Measurements from ENCODE around the gene PGGHG.

The PGGHG gene

GRCh38 chr11:288478-289397 is at the start of gene PGGHG:
Gene PGGHG (plus strand): TSS chr11:289126. CDS start chr11:289817, 691 bp downstream.
- DNase-seq, result peak in 3 of 56 donors; percentile 34 to 50 (median 38)

GRCh38 chr11:240315-240714 is 48.6 kb upstream of the PGGHG start:
- no peak for DNase-seq

DNA sequence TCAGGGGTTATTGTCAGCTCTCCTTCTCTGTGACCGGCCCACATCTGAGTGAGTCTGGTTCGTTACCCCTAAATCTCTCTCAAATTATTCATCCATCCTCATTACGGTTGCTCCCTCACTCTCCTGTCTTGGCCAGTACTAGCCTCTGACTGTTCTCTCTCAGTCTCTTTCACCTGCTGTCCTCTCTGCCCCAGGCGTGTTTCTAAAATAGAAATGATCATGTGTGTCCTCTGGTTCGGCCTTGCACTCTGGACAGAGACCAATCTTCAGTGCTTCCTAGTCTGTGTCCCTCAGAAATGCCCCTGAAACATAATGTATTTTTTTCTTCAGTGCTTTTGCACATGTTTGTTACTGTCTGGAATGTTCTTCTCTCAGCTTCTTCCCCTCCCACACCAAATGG is 47.3 kb upstream of the PGGHG start:
- no peak for DNase-seq

- DNase-seq, result no peak
Measured at GRCh38 chr11:244376-244775, 44.5 kb upstream of the PGGHG start.

GRCh38 chr11:249062-249461 is 39.9 kb upstream of the PGGHG start:
- no peak for DNase-seq

GRCh38 chr11:250274-250673 is 38.7 kb upstream of the PGGHG start:
- no peak for DNase-seq

DNA sequence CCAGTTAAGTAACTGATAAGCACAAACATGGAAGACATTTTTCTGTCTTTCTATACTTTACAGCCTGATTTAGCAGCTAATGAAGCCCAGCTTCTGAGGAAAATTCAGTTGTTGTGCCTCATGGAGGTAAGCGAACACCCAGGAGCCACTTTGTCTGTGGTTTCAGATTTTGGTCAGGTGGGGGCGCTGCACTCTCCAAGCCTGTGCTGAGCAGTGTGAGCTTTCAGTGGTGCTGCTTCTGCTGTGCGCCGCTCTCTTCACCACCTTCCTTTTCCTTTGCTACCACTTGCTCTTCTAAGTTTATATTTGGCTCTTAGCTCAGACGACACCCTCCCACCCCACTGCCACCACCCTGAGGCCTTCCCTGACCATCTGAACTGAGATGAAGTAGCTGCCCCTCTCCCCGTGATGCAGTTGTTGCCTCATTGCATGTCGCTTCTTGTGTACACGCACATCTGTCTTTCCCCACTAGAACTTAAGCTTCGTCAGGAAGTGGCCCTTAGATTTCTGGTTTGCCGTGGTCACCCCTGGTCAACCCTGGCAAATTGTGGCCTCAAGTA is 38.1 kb upstream of the PGGHG start:
- peak in 14 of 56 donors; percentile 5 to 52 (median 24) for DNase-seq

DNA sequence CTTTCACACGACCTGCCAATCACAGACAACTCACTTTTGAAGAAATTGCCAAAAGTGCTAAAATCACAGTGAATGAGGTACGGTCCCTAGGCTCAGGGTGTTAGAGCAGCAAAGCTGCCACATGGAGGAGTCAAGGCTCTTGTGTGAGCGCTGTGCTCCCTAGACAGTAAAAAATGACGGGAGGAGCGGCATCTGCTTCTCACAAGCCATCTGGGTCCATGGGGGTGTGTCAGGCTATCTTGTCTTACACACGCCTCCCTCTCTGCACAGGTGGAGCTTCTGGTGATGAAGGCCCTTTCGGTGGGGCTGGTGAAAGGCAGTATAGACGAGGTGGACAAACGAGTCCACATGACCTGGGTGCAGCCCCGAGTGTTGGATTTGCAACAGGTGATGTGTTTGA is 37.4 kb upstream of the PGGHG start:
- no peak for DNase-seq

- no peak for DNase-seq
Measured at GRCh38 chr11:252666-253065, 36.3 kb upstream of the PGGHG start.

GRCh38 chr11:253160-253885 is 35.6 kb upstream of the PGGHG start:
- no peak for DNase-seq

DNA sequence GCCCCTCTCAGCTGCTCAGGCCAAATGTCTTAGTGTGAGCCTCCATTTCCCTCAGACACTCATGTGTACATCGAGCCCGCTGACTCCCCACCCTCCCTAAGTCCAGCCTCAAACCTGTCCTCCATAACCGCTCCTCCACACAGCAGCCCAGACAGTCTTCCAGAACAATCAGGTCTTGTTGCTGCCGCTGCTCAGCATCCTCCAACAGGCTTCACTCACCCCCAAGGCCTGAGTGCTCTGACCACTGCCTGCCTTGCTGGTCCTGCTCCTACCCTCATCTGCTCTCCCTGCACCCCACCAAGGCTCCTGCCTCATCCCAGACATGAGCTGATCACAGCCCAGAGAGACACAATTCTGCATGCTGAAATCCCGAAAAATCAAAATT is 35.0 kb upstream of the PGGHG start:
- no peak for DNase-seq

DNA sequence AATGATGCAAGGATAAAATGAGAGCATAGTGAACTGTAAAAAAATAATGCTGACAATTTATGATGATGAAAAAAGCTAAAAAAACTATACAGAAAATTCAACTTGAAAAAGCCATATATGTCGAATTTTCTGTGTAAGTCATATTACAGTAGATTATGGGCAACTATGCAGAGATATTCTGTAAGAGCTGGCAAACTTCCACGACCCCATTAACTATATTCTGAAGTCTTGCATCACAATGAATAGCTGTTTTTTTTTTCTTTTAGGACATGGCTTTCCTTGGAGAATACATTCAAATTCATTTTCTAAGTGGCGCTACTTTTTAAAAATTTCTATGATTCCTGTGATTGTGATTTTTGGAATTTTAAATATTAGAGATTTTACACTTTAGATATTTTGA is 33.8 kb upstream of the PGGHG start:
- DNase-seq, result no peak

DNA sequence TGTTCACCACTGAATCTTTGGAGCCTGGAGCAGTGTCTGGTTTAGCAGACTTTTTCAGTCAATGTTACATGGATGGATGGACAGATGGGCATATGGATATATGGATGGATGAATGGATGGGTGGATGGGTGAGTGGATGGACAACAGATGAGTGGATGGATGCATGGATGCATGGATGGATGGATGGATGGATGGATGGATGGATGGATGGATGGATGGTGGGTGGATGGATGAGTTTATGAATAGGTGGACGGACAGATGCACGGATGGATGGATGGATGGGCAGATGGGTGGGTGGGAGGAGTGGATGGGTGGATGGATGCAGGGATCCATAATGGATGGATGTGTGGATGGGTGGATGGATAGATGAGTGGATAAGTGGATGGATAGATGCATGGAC is 33.1 kb upstream of the PGGHG start:
- DNase-seq, result no peak

- DNase-seq, result no peak
Measured at GRCh38 chr11:256952-257737, 31.8 kb upstream of the PGGHG start.

DNA sequence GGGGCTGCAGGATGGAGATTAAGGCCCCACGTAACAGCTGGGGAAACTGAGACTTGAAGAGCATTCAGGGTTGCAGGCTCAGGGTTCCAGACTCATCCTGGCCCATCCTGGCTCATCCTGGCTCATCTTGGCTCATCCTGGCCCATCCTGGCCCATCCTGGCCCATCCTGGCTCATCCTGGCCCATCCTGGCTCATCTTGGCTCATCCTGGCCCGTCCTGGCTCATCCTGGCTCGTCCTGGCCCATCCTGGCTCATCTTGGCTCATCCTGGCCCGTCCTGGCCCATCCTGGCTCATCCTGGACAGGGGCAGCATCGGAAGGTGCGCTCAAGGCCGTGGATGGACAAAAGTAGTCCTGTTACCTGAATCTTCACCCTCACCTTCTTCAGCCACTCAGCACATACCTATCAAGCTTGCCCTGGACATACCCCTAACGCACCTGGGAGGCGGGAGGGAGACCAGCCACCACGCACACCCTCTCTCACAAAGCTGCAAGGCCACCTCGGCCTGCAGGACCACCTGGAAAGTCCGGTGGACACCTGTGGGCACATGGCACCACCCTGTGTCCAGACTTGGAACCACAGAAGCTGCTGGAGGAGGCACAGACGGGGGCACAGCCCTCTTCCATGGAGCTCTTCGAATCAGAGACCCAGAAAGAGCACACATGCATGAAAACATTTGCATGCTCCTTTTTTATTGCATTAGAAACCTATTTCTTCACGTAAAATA is 31.0 kb upstream of the PGGHG start:
- no peak for DNase-seq

GRCh38 chr11:259413-259812 is 29.5 kb upstream of the PGGHG start:
- DNase-seq, result no peak

GRCh38 chr11:261624-262023 is 27.3 kb upstream of the PGGHG start:
- no peak for DNase-seq

GRCh38 chr11:266676-267439 is 22.1 kb upstream of the PGGHG start:
- DNase-seq, result no peak

DNA sequence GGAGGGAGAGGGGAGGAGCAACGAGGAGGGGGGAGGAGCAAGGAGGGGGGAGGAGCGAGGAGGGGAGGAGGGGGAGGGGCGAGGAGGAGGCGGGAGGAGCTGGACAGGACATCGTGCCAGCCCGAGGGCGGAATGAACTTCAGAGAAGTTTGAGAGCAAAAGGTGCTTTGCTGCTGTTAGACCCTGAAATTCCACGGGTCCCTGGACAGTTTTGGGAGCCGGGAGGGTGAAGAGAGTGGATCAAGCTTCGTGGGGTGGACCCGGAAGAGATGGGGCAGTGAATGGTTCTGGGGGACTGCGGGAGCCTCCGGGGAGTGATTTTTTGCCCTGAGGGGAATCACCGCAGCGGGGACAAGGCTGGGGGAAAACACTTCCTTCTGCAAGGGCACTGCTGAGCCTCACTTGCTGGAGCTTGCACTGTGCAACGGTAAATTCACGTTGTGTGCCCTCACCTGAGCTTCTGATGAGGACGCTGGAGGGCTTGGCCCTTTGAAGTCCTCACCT is 21.4 kb upstream of the PGGHG start:
- DNase-seq, result no peak

DNA sequence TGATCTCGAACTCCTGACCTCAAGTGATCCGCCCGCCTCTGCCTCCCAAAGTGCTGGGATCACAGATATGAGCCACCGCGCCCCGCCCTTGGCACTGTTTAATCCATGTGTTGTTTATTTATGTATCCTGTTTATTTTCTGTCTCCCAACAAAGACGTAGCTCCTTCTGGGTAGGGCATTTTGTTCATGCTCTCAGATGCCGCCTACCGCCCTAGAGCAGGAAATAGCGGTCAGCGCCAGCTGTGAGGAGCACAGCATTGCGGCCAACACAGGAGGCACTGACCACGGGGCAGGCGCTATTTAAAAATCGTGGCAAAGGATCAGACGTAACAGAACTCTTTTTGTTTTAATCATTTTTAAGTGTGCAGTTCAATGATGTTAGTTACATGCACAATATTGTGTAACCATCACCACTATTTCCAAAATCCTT is 20.2 kb upstream of the PGGHG start:
- DNase-seq, result peak in 9 of 56 donors; percentile 14 to 52 (median 35)

Measured in amygdala (tissue), 56 donors.